WTC11 (cell line): ENCODE data around the gene CFAP74. TPM values are rescaled to one million over a fixed set of nuclear protein-coding genes. Genes with fewer than 3 reads are reported as not detected.

Source experiments
- ATAC-seq: fragments of 200-7000 bp; cut with Tn5 transposase; 2 replicates; pipeline ENCODE4 v1.10.0; 2021; ENCODE audit warnings: mild to moderate bottlenecking, moderate library complexity
- CTCF ChIA-PET: fragments of 300-600 bp; sonication (Branson Sonifier 250); formaldehyde crosslinking; loops from one replicate; lab custom pipeline; 2021; ENCODE audit warnings: antibody characterized with exemption; lab: Charles Lee
- POLR2A ChIA-PET: fragments of 350-600 bp; sonication (Branson Sonifier 250); formaldehyde crosslinking; loops from one replicate; lab custom pipeline; 2021; ENCODE audit warnings: antibody characterized with exemption; lab: Charles Lee
- DNase-seq: peaks from one replicate; pipeline ENCODE4 v3.0.0; 2021; ENCODE audit warnings: low spot score
- H3K27ac Mint-ChIP-seq: 2 replicates; pipeline ENCODE4 v1.8.0; 2021; ENCODE audit warnings: mixed read lengths
- H3K27me3 Mint-ChIP-seq: 2 replicates; pipeline ENCODE4 v1.8.0; 2021; ENCODE audit warnings: low read depth, mild to moderate bottlenecking, moderate library complexity, mixed read lengths
- H3K36me3 Mint-ChIP-seq: 2 replicates; pipeline ENCODE4 v1.8.0; 2021; ENCODE audit warnings: mixed read lengths
- H3K4me1 Mint-ChIP-seq: 2 replicates; pipeline ENCODE4 v1.8.0; 2022; ENCODE audit warnings: mixed read lengths
- H3K4me3 Mint-ChIP-seq: 2 replicates; pipeline ENCODE4 v1.8.0; 2021; ENCODE audit warnings: mild to moderate bottlenecking, moderate library complexity, mixed read lengths
- H3K9me3 Mint-ChIP-seq: 2 replicates; pipeline ENCODE4 v1.8.0; 2021; ENCODE audit warnings: mixed read lengths
- AFF4 ChIP-seq: sonication (generic); formaldehyde crosslinking; IDR thresholded peaks from 2 replicates; pipeline ENCODE4 v1.8.1; 2023; ENCODE audit warnings: mild to moderate bottlenecking, missing genetic modification reagents, borderline replicate concordance
- ESRRA ChIP-seq: sonication (generic); formaldehyde crosslinking; IDR thresholded peaks from 2 replicates; pipeline ENCODE4 v1.8.1; 2022; ENCODE audit warnings: mild to moderate bottlenecking, missing genetic modification reagents, borderline replicate concordance
- ETV6 ChIP-seq: sonication (generic); formaldehyde crosslinking; IDR thresholded peaks from 2 replicates; pipeline ENCODE4 v1.8.1; 2022; ENCODE audit warnings: mild to moderate bottlenecking, missing genetic modification reagents
- GRHL2 ChIP-seq: fragments of 250-450 bp; sonication (Bioruptor Pico); IDR thresholded peaks from 2 replicates; pipeline ENCODE4 v1.8.0; 2022; ENCODE audit warnings: mild to moderate bottlenecking, moderate library complexity; ENCODE audit not compliant: insufficient replicate concordance, severe bottlenecking
- NR1H2 ChIP-seq: sonication (generic); formaldehyde crosslinking; IDR thresholded peaks from 2 replicates; pipeline ENCODE4 v1.9.0; 2021; ENCODE audit warnings: mild to moderate bottlenecking, moderate library complexity, missing genetic modification reagents
- PREB ChIP-seq: sonication (generic); formaldehyde crosslinking; IDR thresholded peaks from 2 replicates; pipeline ENCODE4 v1.8.1; 2022; ENCODE audit warnings: mild to moderate bottlenecking, missing genetic modification reagents, moderate library complexity, borderline replicate concordance
- TEAD4 ChIP-seq: sonication (generic); formaldehyde crosslinking; IDR thresholded peaks from 2 replicates; pipeline ENCODE4 v1.8.0; 2022; ENCODE audit warnings: mild to moderate bottlenecking, missing genetic modification reagents
- USF1 ChIP-seq: sonication (generic); formaldehyde crosslinking; IDR thresholded peaks from 2 replicates; pipeline ENCODE4 v1.8.0; 2022; ENCODE audit warnings: mild to moderate bottlenecking, missing genetic modification reagents
- ZBTB43 ChIP-seq: sonication (generic); formaldehyde crosslinking; IDR thresholded peaks from 2 replicates; pipeline ENCODE4 v1.8.1; 2023; ENCODE audit warnings: mild to moderate bottlenecking, missing genetic modification reagents
- ZNF281 ChIP-seq: sonication (generic); formaldehyde crosslinking; IDR thresholded peaks from 2 replicates; pipeline ENCODE4 v1.8.0; 2023; ENCODE audit warnings: mild to moderate bottlenecking, missing genetic modification reagents
- ZNF423 ChIP-seq: fragments of 250-450 bp; sonication (Bioruptor Pico); IDR thresholded peaks from 2 replicates; pipeline ENCODE4 v2.1.2; 2022; ENCODE audit warnings: mild to moderate bottlenecking, moderate library complexity
- ZSCAN18 ChIP-seq: fragments of 250-450 bp; sonication (Bioruptor Pico); IDR thresholded peaks from 2 replicates; pipeline ENCODE4 v2.1.2; 2022; ENCODE audit warnings: mild to moderate bottlenecking, moderate library complexity
- total RNA-seq: library from RNA; stranded (reverse); gene quantifications from 3 replicates; pipeline ENCODE4 v1.2.3, GENCODE V29; 2021

CFAP74 gene
- total RNA-seq, 1 experiment from 2014 or later, result 0.35 TPM

GRCh38 chr1:1967879-1968278 lies 35.7 kb downstream of the CFAP74 start:
- TF ChIP-seq ESRRA, result no peak
- no peak for TF ChIP-seq ZNF423 (CRISPR knock-in tag)

GRCh38 chr1:1967151-1967550 lies 36.4 kb downstream of the CFAP74 start:
- no peaks in the 10 kb centered on the region for H3K4me1 Mint-ChIP-seq
- H3K27me3 Mint-ChIP-seq, result no peaks in the 10 kb centered on the region; the same call in 1 of the 2 replicates
- no peak overlapping the region for H3K4me3 Mint-ChIP-seq
- POLR2A ChIA-PET, result no interaction called here
- H3K9me3 Mint-ChIP-seq, result peaks cover 15% of the 10 kb centered on the region
- no peaks in the 10 kb centered on the region for H3K36me3 Mint-ChIP-seq
- DNase-seq, result no peak
- ATAC-seq, result no peak
- no peak overlapping the region for H3K27ac Mint-ChIP-seq
- CTCF ChIA-PET, result interaction anchor here (1.9 kb wide), 1 partner anchor 77 kb away, joined by 14 read pairs; no protein-coding TSS in a partner anchor
- TF ChIP-seq ZBTB43 (no peak), ZSCAN18 (CRISPR knock-in tag) (no peak), ESRRA (no peak), ZNF281 (CRISPR knock-in tag) (no peak), NR1H2 (CRISPR knock-in tag) (no peak), PREB (no peak), TEAD4 (CRISPR knock-in tag) (no peak), ETV6 (CRISPR knock-in tag) (no peak), GRHL2 (no peak), USF1 (no peak), AFF4 (CRISPR knock-in tag) (no peak)
- TF ChIP-seq, all 79 proteins: peak for 0

More at GRCh38 chr1:1967879-1968278, 35.7 kb downstream of the CFAP74 start:
- ATAC-seq (no peak), DNase-seq (no peak)
- no peaks in the 10 kb centered on the region for H3K36me3 Mint-ChIP-seq
- no peak overlapping the region for H3K27ac Mint-ChIP-seq
- no peaks in the 10 kb centered on the region for H3K4me1 Mint-ChIP-seq
- peaks cover 15% of the 10 kb centered on the region for H3K9me3 Mint-ChIP-seq
- POLR2A ChIA-PET, result no interaction called here
- CTCF ChIA-PET, result interaction anchor here (1.3 kb wide), 1 partner anchor 77 kb away, joined by 9 read pairs; no protein-coding TSS in a partner anchor
- H3K4me3 Mint-ChIP-seq, result no peak overlapping the region
- no peaks in the 10 kb centered on the region for H3K27me3 Mint-ChIP-seq
